Measurements from ENCODE around the gene FMN2.
"Not testable (repeated sequence)": the region's sequence is repeated elsewhere in the genome, so short reads cannot be mapped to it uniquely, and the experiment has no call there.

The FMN2 gene

DNA sequence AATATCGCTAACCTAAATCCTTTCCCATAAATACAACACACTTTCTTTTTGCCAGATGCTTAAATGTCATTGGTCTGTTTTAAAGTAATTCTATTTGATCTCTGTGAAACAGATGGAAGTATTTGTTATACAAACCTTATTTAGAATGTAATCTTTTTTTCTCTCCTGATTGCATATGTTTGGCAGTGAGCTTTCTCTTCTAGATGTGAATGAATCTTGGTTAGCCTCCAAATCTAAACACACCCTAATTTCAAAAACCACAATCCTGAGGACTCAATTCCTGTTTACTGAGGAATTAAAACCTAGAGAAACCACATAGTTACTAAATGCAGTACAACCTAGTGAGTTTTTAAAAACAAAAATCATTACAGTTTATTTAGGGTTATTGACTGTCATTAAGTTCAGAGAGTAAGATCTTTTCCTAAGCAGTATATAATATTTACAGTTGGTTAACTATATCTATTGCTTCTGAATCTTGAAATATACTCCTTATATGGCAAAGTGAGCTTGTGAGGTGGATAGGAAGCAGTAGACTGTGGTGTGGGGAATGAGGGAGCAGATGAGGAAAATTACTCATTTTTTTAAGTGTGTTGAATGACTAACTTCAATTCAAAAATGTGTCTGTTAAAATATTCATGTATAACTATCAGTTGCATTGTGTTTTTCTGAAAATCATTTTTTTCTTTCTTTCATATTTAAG is 218.7 kb downstream of the FMN2 start:
- H3K4me3 ChIP-seq (ENCODE audit: control insufficient read depth, low read depth, low read length), result no peak overlapping the region
- peak; percentile 86 for DNase-seq (ENCODE audit: low read depth)
- TF ChIP-seq, protein P1, sequence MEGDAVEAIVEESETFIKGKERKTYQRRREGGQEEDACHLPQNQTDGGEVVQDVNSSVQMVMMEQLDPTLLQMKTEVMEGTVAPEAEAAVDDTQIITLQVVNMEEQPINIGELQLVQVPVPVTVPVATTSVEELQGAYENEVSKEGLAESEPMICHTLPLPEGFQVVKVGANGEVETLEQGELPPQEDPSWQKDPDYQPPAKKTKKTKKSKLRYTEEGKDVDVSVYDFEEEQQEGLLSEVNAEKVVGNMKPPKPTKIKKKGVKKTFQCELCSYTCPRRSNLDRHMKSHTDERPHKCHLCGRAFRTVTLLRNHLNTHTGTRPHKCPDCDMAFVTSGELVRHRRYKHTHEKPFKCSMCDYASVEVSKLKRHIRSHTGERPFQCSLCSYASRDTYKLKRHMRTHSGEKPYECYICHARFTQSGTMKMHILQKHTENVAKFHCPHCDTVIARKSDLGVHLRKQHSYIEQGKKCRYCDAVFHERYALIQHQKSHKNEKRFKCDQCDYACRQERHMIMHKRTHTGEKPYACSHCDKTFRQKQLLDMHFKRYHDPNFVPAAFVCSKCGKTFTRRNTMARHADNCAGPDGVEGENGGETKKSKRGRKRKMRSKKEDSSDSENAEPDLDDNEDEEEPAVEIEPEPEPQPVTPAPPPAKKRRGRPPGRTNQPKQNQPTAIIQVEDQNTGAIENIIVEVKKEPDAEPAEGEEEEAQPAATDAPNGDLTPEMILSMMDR (conservative IDR thresholded peaks at IDR 0.05; ENCODE audit: control insufficient read depth, insufficient read depth, low read depth, low read length), result no peak

DNA sequence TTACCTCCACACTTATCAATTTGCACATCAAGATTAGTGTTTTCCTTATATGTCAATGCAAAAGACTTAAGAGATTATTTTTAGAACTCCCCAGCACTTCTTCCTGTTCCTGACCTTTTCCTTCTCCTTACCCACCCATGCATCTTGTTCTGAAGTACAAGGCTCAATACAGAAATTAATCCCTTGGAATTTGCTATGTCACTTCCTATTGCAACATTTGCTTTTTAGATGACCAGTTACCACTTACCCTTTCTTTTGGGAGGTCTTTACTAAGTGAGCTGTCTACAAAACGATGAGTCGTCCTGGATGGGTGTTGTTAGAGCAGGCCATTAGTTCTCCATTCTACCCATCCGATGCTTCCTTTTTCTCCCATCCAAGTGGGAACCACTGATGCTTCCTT is 221.2 kb downstream of the FMN2 start:
- DNase-seq (ENCODE audit: low read depth), result peak; percentile 98
- H3K4me3 ChIP-seq (ENCODE audit: control insufficient read depth, low read depth, low read length), result no peak overlapping the region
- TF ChIP-seq, protein P1 (conservative IDR thresholded peaks at IDR 0.05; ENCODE audit: control insufficient read depth, insufficient read depth, low read depth, low read length), result no peak

DNA sequence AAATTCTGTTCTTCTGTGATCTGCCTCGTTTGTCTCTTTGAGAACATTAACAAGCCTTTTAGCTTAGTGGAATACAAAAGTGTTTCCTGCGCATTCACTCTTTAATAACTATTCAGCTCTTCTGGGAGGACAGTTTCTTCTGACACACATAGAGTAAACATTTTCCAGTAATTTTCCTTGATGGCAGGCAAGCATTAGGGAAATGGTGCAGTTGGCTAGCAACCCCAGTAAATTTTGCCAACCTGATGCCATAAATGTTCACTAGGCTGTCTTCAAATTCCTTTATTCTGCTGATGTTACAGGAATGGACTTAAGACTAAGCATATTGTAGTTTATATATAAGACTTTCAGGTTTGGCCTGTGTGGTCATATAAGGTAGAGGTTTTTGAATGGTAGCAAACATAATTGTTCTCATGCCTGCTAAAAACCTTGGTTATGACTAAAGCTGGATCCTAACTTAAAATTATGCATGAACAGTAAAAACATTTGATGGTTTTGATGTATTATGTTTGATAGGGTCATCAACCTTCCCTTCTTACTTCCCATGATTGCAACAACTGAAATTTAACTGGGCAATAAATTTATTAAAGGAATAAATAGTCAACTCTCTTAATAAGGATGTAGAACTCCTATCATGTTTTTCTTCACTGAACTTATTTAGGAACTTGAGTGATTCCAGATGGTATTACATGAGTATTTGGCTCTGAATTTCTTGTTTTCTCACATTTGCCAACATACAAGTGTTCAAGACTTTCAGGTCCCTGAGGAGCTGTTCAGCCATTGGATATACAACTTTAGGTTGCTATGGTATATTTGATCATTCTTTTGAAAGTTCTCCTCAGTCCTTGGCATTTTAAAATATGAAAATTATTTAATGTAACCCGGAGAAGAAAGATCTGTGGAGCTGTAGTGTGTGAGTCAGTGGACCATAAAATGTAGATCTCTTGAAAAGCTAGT is 223.4 kb downstream of the FMN2 start:
- no peak overlapping the region for H3K4me3 ChIP-seq (ENCODE audit: control insufficient read depth, low read depth, low read length)
- TF ChIP-seq, protein P1 (conservative IDR thresholded peaks at IDR 0.05; ENCODE audit: control insufficient read depth, insufficient read depth, low read depth, low read length), result no peak
- peak; percentile 73 for DNase-seq (ENCODE audit: low read depth)

DNA sequence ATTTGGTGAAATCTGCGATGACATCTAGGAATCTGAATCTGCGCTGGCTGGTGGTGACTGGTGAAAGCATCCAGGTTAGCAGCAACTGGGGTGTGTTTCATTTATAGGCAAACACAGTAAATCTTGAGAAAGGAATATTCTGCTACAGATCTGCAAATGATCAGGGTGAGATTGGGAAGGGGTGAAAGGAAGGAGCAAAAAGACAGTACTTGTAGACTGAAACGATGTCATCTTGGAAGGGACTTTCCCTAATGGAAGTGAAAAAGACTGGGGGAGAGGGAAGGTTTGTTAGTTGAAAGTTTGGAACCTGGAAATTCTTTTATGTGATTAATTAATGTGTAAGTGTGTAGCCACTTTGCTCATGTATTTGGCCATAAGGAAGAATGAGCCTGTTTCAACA is 228.3 kb downstream of the FMN2 start:
- TF ChIP-seq, protein P1 (conservative IDR thresholded peaks at IDR 0.05; ENCODE audit: control insufficient read depth, insufficient read depth, low read depth, low read length), result no peak

DNA sequence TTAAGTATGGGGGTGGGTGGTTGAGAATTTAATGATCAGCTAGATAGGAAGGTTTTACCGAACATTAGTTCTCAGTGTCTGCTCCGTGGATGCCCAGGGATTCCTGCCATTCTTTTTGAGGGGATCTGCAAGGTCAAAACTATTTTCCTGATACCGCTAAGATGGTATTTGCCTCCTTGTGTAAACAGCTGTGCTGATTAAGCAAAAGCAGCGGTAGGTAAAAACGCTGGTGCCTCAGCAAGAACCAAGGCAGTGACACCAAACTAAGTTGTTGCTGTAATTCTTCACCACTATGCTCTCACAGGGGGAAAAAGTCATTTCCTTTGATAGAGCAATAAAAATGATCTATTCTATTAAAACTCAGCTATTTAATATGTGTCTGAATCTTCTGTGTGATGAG is 229.0 kb downstream of the FMN2 start:
- no peak overlapping the region for H3K4me3 ChIP-seq (ENCODE audit: control insufficient read depth, low read depth, low read length)
- DNase-seq (ENCODE audit: low read depth), result no peak
- TF ChIP-seq, protein P1 (conservative IDR thresholded peaks at IDR 0.05; ENCODE audit: control insufficient read depth, insufficient read depth, low read depth, low read length), result no peak

More for the DNA sequence above, 228.3 kb downstream of the FMN2 start:
- no peak for DNase-seq (ENCODE audit: low read depth)
- H3K4me3 ChIP-seq (ENCODE audit: control insufficient read depth, low read depth, low read length), result no peak overlapping the region

DNA sequence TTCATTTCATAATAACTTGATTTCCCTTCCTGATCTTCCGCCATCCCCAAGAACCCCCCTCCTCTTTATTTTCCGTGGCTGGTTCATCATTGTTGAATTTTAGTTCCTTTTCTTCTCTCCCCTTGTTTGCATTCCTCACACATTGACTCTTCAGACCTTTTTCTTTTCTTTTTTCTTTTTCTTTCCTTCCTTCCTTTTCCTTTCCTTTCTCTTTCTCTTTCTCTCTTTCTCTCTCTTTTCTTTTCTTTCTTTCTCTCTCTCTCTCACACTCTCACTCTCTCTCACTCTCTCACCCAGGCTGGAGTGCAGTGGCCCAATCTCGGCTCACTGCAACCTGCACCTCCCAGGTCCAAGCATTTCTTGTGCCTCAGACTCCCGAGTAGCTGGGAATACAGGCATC is 231.3 kb downstream of the FMN2 start:
- no peak overlapping the region for H3K4me3 ChIP-seq (ENCODE audit: control insufficient read depth, low read depth, low read length)
- TF ChIP-seq, protein P1 (conservative IDR thresholded peaks at IDR 0.05; ENCODE audit: control insufficient read depth, insufficient read depth, low read depth, low read length), result no peak
- no peak for DNase-seq (ENCODE audit: low read depth)

DNA sequence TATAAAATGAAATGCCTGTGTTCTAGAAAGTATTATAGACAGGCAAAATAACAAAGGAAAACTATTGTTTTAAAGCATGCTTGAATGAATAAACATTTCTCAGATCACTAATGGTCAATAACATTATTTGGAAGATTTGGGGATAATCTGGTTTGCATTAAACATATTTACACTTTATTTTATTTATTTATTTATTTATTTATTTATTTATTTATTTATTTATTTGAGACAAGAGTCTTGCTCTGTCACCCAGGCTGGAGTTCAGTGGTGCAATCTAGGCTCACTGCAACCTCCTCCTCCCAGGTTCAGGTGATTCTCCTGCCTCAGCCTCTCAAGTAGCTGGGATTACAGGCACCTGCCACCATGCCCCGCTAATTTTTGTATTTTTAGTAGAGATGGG is 236.7 kb downstream of the FMN2 start:
- DNase-seq (ENCODE audit: low read depth); H3K4me3 ChIP-seq (ENCODE audit: control insufficient read depth, low read depth, low read length): not testable (repeated sequence)

Data from fibroblast of mammary gland (primary cell).